Loucy (cell line): Measurements from ENCODE around the gene MMRN2.
"Not testable (repeated sequence)": the region's sequence is repeated elsewhere in the genome, so short reads cannot be mapped to it uniquely, and the experiment has no call there.

Source experiments
- H2AFZ ChIP-seq: fragments of 200-600 bp; sonication (generic); 2 replicates; pipeline ENCODE4 v1.6.0; 2016; ENCODE audit warnings: antibody characterized with exemption, mild to moderate bottlenecking, low read length, moderate library complexity
- H3F3A ChIP-seq: fragments of 200-600 bp; 2 replicates; pipeline ENCODE4 v1.6.0; 2016; ENCODE audit warnings: antibody characterized with exemption, low read depth, mild to moderate bottlenecking
- H3K27me3 ChIP-seq: fragments of 200-600 bp; sonication (generic); 2 replicates; pipeline ENCODE4 v1.6.1; 2014; ENCODE audit warnings: low read length, mild to moderate bottlenecking; ENCODE audit not compliant: insufficient read depth, poor library complexity, severe bottlenecking
- H3K36me3 ChIP-seq: fragments of 200-600 bp; sonication (generic); 2 replicates; pipeline ENCODE4 v1.6.1; 2016; ENCODE audit warnings: low read length; ENCODE audit not compliant: insufficient read depth
- H3K4me1 ChIP-seq: fragments of 200-600 bp; sonication (generic); 2 replicates; pipeline ENCODE4 v1.5.1; 2014; ENCODE audit warnings: low read length, mild to moderate bottlenecking; ENCODE audit not compliant: insufficient read depth, poor library complexity, severe bottlenecking
- H3K4me2 ChIP-seq: fragments of 200-600 bp; sonication (generic); 2 replicates; pipeline ENCODE4 v1.6.0; 2014; ENCODE audit warnings: antibody characterized with exemption, low read length, low read depth, mild to moderate bottlenecking; ENCODE audit not compliant: poor library complexity, severe bottlenecking
- H3K4me3 ChIP-seq: fragments of 200-600 bp; sonication (generic); 2 replicates; pipeline ENCODE4 v1.5.1; 2014; ENCODE audit warnings: low read length, mild to moderate bottlenecking, mixed read lengths; ENCODE audit not compliant: poor library complexity, severe bottlenecking
- H3K79me2 ChIP-seq: fragments of 200-600 bp; sonication (generic); 2 replicates; pipeline ENCODE4 v1.6.1; 2014; ENCODE audit warnings: low read length; ENCODE audit not compliant: insufficient read depth
- H3K9ac ChIP-seq: fragments of 200-600 bp; sonication (generic); 2 replicates; pipeline ENCODE4 v1.6.0; 2014; ENCODE audit warnings: mild to moderate bottlenecking, low read depth, low read length, moderate library complexity; ENCODE audit not compliant: poor library complexity, severe bottlenecking
- H3K9me2 ChIP-seq: fragments of 200-600 bp; sonication (generic); replicated peaks from 2 replicates; pipeline ENCODE4 v1.6.1; 2016; ENCODE audit warnings: low read depth, low read length, mixed read lengths
- H3K9me3 ChIP-seq: fragments of 200-600 bp; sonication (generic); 2 replicates; pipeline ENCODE4 v1.6.1; 2014; ENCODE audit warnings: mild to moderate bottlenecking, antibody characterized with exemption, low read length, low read depth; ENCODE audit not compliant: insufficient read depth
- H4K20me1 ChIP-seq: fragments of 200-600 bp; sonication (generic); 2 replicates; pipeline ENCODE4 v1.6.0; 2014; ENCODE audit warnings: antibody characterized with exemption, low read length, mild to moderate bottlenecking; ENCODE audit not compliant: insufficient read depth, poor library complexity, severe bottlenecking
- CTCF ChIP-seq: fragments of 200-600 bp; sonication (generic); conservative IDR thresholded peaks from 2 replicates; pipeline ENCODE4 v1.5.1; 2014; ENCODE audit warnings: mild to moderate bottlenecking, antibody characterized with exemption, low read length
- EZH2phosphoT487 ChIP-seq: fragments of 200-600 bp; IDR thresholded peaks from 2 replicates; pipeline ENCODE4 v1.6.1; 2018; ENCODE audit warnings: antibody characterized with exemption, mild to moderate bottlenecking, moderate library complexity, borderline replicate concordance

MMRN2 gene

DNA sequence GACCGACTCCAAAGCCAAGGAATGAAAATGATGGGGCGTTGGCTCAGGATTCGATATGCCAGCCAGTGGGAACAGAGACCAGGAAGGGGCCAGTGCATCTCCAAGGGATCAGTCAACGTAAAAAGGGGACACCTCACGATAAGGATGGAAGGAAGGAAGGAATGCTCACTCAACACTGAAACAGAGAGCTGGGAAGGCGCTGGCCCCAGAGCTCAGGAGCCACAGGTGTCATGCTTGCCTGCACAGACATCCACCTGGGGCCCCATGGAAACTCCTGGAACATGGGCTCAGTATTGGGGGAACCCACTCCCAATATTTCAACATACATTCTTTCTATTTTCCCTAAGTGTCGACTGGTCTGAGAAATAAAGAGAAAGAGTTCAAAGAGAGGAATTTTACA lies 5.3 kb downstream of the MMRN2 start:
- no peak overlapping the region for H2AFZ ChIP-seq
- H3K4me2 ChIP-seq: no peak overlapping the region
- H3K27me3 ChIP-seq: no peaks in the 10 kb centered on the region
- no peaks in the 10 kb centered on the region for H3K9me2 ChIP-seq
- no peaks in the 10 kb centered on the region for H4K20me1 ChIP-seq
- H3K4me3 ChIP-seq: no peak overlapping the region
- TF ChIP-seq EZH2phosphoT487: no peak
- no peak for TF ChIP-seq CTCF
- H3K9ac ChIP-seq: no peak overlapping the region
- H3F3A ChIP-seq: no peaks in the 10 kb centered on the region
- no peaks in the 10 kb centered on the region for H3K79me2 ChIP-seq
- H3K9me3 ChIP-seq: peaks cover 6% of the 10 kb centered on the region; the same call in 1 of the 2 replicates
- no peaks in the 10 kb centered on the region for H3K36me3 ChIP-seq
- no peaks in the 10 kb centered on the region for H3K4me1 ChIP-seq

DNA sequence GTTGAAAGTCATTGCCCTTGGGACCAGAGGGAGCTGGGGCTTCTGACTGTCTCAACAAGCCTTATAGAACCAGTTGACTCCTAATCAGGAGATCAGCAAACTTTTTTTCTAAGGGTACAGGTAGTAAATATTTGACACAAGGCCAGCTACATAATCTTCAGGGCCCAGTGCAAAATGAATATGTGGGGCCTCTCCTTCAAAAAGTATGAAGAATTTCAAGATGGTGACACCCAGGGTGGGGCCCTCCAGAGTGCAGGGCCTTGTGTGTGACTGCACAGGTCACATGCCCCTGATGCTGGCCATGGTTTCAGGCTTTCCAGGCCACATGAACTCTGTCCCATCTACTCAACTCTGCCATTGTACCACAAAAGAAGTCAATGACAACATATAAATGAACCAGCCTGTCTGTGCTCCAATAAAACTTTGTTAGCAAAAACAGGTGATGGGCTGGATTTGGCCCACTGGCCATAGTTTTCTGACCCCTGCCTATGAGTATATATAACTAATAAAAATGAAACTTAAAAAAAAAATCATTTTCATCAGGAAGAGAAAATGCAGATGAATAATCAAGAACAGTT lies 6.1 kb downstream of the MMRN2 start:
- no peaks in the 10 kb centered on the region for H3K9me2 ChIP-seq
- H3K27me3 ChIP-seq: no peaks in the 10 kb centered on the region
- H3F3A ChIP-seq: no peaks in the 10 kb centered on the region
- H4K20me1 ChIP-seq: no peaks in the 10 kb centered on the region
- no peak overlapping the region for H3K9ac ChIP-seq
- no peaks in the 10 kb centered on the region for H3K4me1 ChIP-seq
- no peak overlapping the region for H3K4me3 ChIP-seq
- H3K4me2 ChIP-seq: no peak overlapping the region
- no peak overlapping the region for H2AFZ ChIP-seq
- no peaks in the 10 kb centered on the region for H3K79me2 ChIP-seq
- TF ChIP-seq EZH2phosphoT487 (no peak), CTCF (no peak)
- H3K36me3 ChIP-seq: no peaks in the 10 kb centered on the region
- peaks cover 6% of the 10 kb centered on the region; the same call in 1 of the 2 replicates for H3K9me3 ChIP-seq

DNA sequence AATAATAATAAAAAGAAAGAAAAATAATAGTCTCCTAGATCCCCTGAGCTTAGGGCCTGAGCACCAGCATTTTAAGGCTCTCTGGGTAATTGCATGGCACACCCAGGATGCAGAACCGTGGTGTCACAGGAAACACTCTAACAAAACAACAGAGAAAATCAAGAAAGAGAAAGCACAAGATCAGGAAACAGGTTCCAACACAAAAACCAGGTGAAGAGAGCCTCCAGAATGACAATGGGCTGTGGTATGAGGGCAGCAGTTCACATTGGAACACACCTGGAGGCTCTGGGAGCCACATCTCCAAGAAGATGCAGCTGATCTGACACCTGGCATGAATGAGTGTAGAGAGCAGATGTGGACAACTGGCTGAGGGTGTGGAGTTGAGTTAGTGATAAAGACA lies 7.1 kb downstream of the MMRN2 start:
- H3K9ac ChIP-seq: no peak overlapping the region
- TF ChIP-seq CTCF (no peak), EZH2phosphoT487 (no peak)
- H3K4me1 ChIP-seq: no peaks in the 10 kb centered on the region
- no peaks in the 10 kb centered on the region for H3K27me3 ChIP-seq
- H3K36me3 ChIP-seq: no peaks in the 10 kb centered on the region
- H4K20me1 ChIP-seq: no peaks in the 10 kb centered on the region
- no peak overlapping the region for H3K4me3 ChIP-seq
- H2AFZ ChIP-seq: no peak overlapping the region
- no peaks in the 10 kb centered on the region for H3K9me2 ChIP-seq
- H3K4me2 ChIP-seq: no peak overlapping the region
- H3K79me2 ChIP-seq: no peaks in the 10 kb centered on the region
- peaks cover 6% of the 10 kb centered on the region; the same call in 1 of the 2 replicates for H3K9me3 ChIP-seq
- no peaks in the 10 kb centered on the region for H3F3A ChIP-seq

DNA sequence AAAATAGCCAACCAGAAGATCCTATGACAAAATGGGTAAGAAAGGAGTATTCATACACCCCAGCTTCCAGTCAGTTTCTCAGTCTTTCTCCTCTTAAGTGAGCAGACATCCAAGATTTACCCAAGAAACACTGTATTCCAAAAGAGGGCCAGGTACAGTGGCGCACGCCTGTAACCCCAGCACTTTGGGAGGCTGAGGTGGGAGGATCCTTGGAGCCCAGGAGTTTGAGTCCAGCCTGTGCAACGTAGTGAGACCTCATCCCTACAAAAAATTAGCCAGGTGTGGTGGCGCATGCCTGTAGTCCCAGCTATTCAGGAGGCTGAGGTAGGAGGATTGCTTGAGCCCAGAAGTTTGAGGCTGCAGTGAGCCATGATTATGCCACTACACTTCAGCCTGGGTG lies 9.6 kb downstream of the MMRN2 start:
- H3K4me1 ChIP-seq, H3K36me3 ChIP-seq, H3K4me2 ChIP-seq, H4K20me1 ChIP-seq, H3K9me2 ChIP-seq, H2AFZ ChIP-seq, H3F3A ChIP-seq, H3K9me3 ChIP-seq, H3K4me3 ChIP-seq, H3K9ac ChIP-seq, H3K27me3 ChIP-seq, H3K79me2 ChIP-seq: not testable (repeated sequence)
